Colonic mucosa (tissue), 4 donors: ENCODE measurements around the gene ARID1B. TPM values are rescaled to one million over a fixed set of nuclear protein-coding genes. Genes with fewer than 3 reads are reported as not detected.

Experiments
- DNase-seq: peaks from one replicate; pipeline ENCODE4 v3.0.0-alpha.2; 2020
- H3K27ac ChIP-seq: fragments of 200-600 bp; one replicate; pipeline ENCODE4 v1.8.0; 2021
- H3K27me3 ChIP-seq: fragments of 200-600 bp; one replicate; pipeline ENCODE4 v1.8.0; 2021
- H3K36me3 ChIP-seq: fragments of 200-600 bp; one replicate; pipeline ENCODE4 v1.8.0; 2021
- H3K4me1 ChIP-seq: fragments of 200-600 bp; one replicate; pipeline ENCODE4 v1.8.0; 2021; ENCODE audit warnings: mild to moderate bottlenecking
- H3K4me3 ChIP-seq: fragments of 200-600 bp; one replicate; pipeline ENCODE4 v1.8.0; 2021
- H3K9ac ChIP-seq, 2 donors: one replicate each; pipeline ENCODE4 v1.7.0; 2013; ENCODE audit warnings: control low read depth in 2 of 2, low read depth in 2 of 2, low read length in 2 of 2
- H3K9me3 ChIP-seq: fragments of 200-600 bp; one replicate; pipeline ENCODE4 v1.8.0; 2021
- intact Hi-C: fragments of 100-400 bp; cut with DNase I; formaldehyde crosslinking; loops from one replicate; pipeline ENCODE4 v1.14.1; 2022
- total RNA-seq, 2 donors: library from RNA; stranded (reverse); fragmentation: NEBNext Ultra II Directional in 1 of 2; extraction: Animal tissue kit (Norgen Biotek cat#: 25700) in 1 of 2; gene quantifications; one replicate each; pipeline ENCODE4 v1.2.1, GENCODE V29; 2021
- TF ChIP-seq, protein P1 (sequence below): fragments of 200-600 bp; IDR thresholded peaks from one replicate; pipeline ENCODE4 v1.8.0; 2022; ENCODE audit warnings: antibody characterized with exemption, mild to moderate bottlenecking
- donor health status: healthy.
- donor health status: DM: no; HTN: no; CAD: no.
- donor health status: DM: no; HTN: no; CAD: no.

ARID1B gene
- total RNA-seq, 2 donors from 2014 or later = 61.3 to 71.5 TPM

GRCh38 chr6:157213426-157213825 is 436.2 kb downstream of the ARID1B start:
- Histone ChIP-seq H3K4me3 (no peak overlapping the region), H3K9ac (no peak overlapping the region), H3K36me3 (no peaks in the 10 kb centered on the region), H3K27me3 (no peaks in the 10 kb centered on the region), H3K4me1 (no peaks in the 10 kb centered on the region), H3K27ac (no peak overlapping the region), H3K9me3 (no peaks in the 10 kb centered on the region)
- intact Hi-C loops = no loop called here
- TF ChIP-seq, protein P1, sequence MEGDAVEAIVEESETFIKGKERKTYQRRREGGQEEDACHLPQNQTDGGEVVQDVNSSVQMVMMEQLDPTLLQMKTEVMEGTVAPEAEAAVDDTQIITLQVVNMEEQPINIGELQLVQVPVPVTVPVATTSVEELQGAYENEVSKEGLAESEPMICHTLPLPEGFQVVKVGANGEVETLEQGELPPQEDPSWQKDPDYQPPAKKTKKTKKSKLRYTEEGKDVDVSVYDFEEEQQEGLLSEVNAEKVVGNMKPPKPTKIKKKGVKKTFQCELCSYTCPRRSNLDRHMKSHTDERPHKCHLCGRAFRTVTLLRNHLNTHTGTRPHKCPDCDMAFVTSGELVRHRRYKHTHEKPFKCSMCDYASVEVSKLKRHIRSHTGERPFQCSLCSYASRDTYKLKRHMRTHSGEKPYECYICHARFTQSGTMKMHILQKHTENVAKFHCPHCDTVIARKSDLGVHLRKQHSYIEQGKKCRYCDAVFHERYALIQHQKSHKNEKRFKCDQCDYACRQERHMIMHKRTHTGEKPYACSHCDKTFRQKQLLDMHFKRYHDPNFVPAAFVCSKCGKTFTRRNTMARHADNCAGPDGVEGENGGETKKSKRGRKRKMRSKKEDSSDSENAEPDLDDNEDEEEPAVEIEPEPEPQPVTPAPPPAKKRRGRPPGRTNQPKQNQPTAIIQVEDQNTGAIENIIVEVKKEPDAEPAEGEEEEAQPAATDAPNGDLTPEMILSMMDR = no peak
- no peak for DNase-seq

DNA sequence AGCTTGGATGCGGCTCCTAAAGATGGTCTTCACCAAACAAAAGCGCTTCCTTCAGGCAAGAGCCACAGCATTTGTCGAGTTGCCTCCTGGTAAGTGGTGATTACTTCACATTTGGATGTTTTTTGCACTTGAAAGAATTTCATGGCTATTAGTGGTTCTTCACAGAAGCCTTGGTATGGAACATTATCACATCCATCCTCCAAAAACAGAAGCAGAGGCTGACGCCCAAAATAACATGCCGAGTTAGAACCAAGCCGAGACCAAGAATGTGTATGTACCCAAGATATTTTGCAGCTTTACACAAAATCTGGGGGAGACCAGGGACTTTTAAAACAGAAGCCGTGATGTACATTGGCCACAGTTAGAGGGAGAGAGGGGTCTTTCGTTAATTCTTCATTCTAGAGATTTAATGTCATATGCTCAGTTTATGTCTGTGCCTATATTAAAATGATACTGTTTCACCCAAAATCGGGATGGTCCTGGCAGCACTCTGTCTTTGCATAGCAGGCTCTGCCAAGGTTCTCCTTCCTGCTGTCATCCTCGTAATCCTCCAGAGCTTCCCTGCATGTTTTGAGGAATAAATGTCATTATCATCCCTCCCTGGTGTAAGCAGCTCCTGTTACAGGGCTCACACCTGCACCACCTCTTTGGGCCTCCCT is 436.9 kb downstream of the ARID1B start:
- Histone ChIP-seq H3K9me3 (no peaks in the 10 kb centered on the region), H3K4me1 (no peaks in the 10 kb centered on the region), H3K36me3 (no peaks in the 10 kb centered on the region), H3K9ac (no peak overlapping the region), H3K4me3 (no peak overlapping the region), H3K27ac (no peak overlapping the region), H3K27me3 (no peaks in the 10 kb centered on the region)
- no peak for DNase-seq
- intact Hi-C loops = no loop called here
- TF ChIP-seq, protein P1 = no peak

GRCh38 chr6:157215717-157216116 is 438.5 kb downstream of the ARID1B start:
- no peaks in the 10 kb centered on the region for H3K27me3 ChIP-seq
- DNase-seq = no peak
- no peaks in the 10 kb centered on the region for H3K9me3 ChIP-seq
- H3K4me3 ChIP-seq = no peak overlapping the region
- intact Hi-C loops = no loop called here
- no peaks in the 10 kb centered on the region for H3K36me3 ChIP-seq
- no peak overlapping the region for H3K9ac ChIP-seq
- H3K4me1 ChIP-seq = no peaks in the 10 kb centered on the region
- TF ChIP-seq, protein P1 = no peak
- H3K27ac ChIP-seq = no peak overlapping the region

- no peaks in the 10 kb centered on the region for H3K36me3 ChIP-seq
These were observed 439.4 kb downstream of the ARID1B start for GRCh38 chr6:157216570-157216969.

GRCh38 chr6:157217198-157217893 is 440.2 kb downstream of the ARID1B start:
- no peak overlapping the region for H3K4me3 ChIP-seq
- H3K27me3 ChIP-seq = no peaks in the 10 kb centered on the region
- no peak for DNase-seq
- intact Hi-C loops = no loop called here
- no peak overlapping the region for H3K9ac ChIP-seq
- H3K4me1 ChIP-seq = no peaks in the 10 kb centered on the region
- H3K36me3 ChIP-seq = no peaks in the 10 kb centered on the region
- H3K9me3 ChIP-seq = no peaks in the 10 kb centered on the region
- TF ChIP-seq, protein P1 = no peak
- no peak overlapping the region for H3K27ac ChIP-seq

More at GRCh38 chr6:157216570-157216969, 439.4 kb downstream of the ARID1B start:
- no peaks in the 10 kb centered on the region for H3K4me1 ChIP-seq
- H3K4me3 ChIP-seq = no peak overlapping the region
- H3K9me3 ChIP-seq = no peaks in the 10 kb centered on the region
- intact Hi-C loops = no loop called here
- H3K9ac ChIP-seq = no peak overlapping the region
- H3K27ac ChIP-seq = no peak overlapping the region
- H3K27me3 ChIP-seq = no peaks in the 10 kb centered on the region
- DNase-seq = no peak
- TF ChIP-seq, protein P1 = no peak
